ENCODE results near the gene MESP1. TPM values are rescaled to one million over a fixed set of nuclear protein-coding genes. Genes with fewer than 3 reads are reported as not detected.

MESP1 gene
- total RNA-seq, 4 donors from 2014 or later, result 3.5 to 10.5 (median 6.2) TPM

DNA sequence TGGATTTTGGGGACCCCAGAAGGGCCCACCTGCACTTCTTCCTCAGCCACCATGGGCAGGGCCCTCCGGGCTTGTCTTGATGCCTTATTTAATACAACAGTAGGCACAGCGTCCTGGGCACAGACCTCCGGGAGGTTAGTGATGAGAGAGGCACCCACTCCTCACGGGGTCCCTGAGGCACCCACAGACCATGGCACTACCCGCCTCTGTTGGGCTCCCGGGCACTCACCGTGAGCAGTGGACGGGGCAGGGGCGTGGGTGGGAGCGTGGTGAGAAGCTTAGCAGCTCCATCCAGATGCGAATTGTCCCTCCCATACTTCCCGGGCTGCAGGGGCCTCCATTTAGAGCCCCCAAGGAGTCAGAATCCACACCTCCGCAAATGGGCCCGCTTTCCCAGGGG lies 24.8 kb upstream of the MESP1 start:
- no peak for DNase-seq (ENCODE audit: low spot score in 2 of 2)
- peak overlapping the region in 1 of 4 donors; percentile 74 for H3K27ac ChIP-seq
- H3K4me3 ChIP-seq, result peak overlapping the region; percentile 31 to 57 (median 50)
- H3K36me3 ChIP-seq, result no peaks in the 10 kb centered on the region
- TF ChIP-seq POLR2A (IDR thresholded peaks at IDR 0.05) (no peak), EP300 (IDR thresholded peaks at IDR 0.05) (no peak)
- TF ChIP-seq, protein P1, sequence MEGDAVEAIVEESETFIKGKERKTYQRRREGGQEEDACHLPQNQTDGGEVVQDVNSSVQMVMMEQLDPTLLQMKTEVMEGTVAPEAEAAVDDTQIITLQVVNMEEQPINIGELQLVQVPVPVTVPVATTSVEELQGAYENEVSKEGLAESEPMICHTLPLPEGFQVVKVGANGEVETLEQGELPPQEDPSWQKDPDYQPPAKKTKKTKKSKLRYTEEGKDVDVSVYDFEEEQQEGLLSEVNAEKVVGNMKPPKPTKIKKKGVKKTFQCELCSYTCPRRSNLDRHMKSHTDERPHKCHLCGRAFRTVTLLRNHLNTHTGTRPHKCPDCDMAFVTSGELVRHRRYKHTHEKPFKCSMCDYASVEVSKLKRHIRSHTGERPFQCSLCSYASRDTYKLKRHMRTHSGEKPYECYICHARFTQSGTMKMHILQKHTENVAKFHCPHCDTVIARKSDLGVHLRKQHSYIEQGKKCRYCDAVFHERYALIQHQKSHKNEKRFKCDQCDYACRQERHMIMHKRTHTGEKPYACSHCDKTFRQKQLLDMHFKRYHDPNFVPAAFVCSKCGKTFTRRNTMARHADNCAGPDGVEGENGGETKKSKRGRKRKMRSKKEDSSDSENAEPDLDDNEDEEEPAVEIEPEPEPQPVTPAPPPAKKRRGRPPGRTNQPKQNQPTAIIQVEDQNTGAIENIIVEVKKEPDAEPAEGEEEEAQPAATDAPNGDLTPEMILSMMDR (IDR thresholded peaks at IDR 0.05), result no peak
- peaks cover 0 to 18% (median 6%) of the 10 kb centered on the region in 4 donors for H3K4me1 ChIP-seq
- no peaks in the 10 kb centered on the region for H3K9me3 ChIP-seq
- WGBS, 2 donors, result 70 to 75% methylated on average over 10 to 11 of the region's 14 CpGs
- H3K27me3 ChIP-seq, result no peaks in the 10 kb centered on the region

DNA sequence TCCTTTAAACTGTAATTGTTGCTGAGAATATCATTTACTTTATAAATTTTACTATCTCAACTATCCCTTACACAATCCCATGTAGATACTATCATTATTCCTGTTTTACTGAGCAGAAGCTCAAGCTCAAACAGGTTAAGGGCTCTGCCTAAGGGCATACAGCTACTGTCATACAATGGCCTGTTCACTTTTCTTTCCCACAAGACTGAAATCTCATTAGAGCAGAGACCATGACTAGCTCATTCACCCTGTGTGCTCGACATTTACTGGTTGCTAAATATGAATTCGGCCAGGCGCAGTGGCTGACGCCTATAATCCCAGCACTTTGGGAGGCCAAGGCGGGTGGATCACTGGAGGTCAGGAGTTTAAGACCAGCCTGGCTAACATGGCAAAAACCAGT lies 23.4 kb upstream of the MESP1 start:
- Histone ChIP-seq H3K4me3 (no peak overlapping the region), H3K27me3 (no peaks in the 10 kb centered on the region), H3K27ac (no peak overlapping the region), H3K9me3 (no peaks in the 10 kb centered on the region), H3K36me3 (no peaks in the 10 kb centered on the region), H3K4me1 (peaks cover 0 to 18% (median 6%) of the 10 kb centered on the region in 4 donors)
- no peak for DNase-seq (ENCODE audit: low spot score in 2 of 2)
- WGBS, 2 donors, result 88 to 90% methylated on average over 5 of the region's 5 CpGs
- TF ChIP-seq EP300 (IDR thresholded peaks at IDR 0.05), result no peak
- TF ChIP-seq, protein P1 (IDR thresholded peaks at IDR 0.05), result no peak
- TF ChIP-seq POLR2A (IDR thresholded peaks at IDR 0.05), result no peak

DNA sequence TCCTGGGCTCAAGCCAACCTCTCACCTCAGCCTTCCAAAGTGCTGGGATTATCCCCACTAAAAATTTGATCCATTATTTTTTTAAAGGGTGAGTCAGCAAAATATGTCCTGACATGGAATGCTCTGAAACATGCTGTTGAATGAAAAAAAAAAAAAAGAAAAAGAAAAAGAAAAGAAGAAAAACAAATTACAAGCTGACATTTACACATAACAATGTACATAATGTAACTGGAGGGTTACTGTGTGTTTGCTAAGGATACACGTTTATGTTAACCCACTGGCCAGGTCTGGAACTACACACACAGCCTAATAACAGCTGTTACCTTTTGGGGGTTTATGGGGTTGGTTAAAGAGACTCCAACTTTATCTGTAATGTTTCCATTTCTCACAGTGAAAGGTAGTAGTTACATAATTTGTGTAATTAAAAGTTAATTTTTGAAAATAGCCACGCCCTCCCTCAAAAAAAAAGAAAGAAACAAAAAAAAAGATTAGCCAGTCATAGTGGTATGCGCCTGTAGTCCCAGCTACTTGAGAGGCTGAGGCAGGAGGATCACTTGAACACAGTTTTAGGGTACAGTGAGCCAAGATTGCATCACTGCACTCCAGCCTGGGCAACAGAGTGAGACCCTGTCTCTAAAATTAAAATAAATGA lies 22.0 kb upstream of the MESP1 start:
- Histone ChIP-seq H3K36me3 (no peaks in the 10 kb centered on the region), H3K27me3 (no peaks in the 10 kb centered on the region), H3K4me1 (peaks cover 0 to 18% (median 6%) of the 10 kb centered on the region in 4 donors), H3K4me3 (no peak overlapping the region), H3K9me3 (no peaks in the 10 kb centered on the region), H3K27ac (no peak overlapping the region)
- no peak for TF ChIP-seq POLR2A (IDR thresholded peaks at IDR 0.05)
- TF ChIP-seq, protein P1 (IDR thresholded peaks at IDR 0.05), result peak in 1 of 5 experiments; percentile 4
- no peak for DNase-seq (ENCODE audit: low spot score in 2 of 2)
- WGBS, 2 donors, result 66 to 67% methylated on average over 3 of the region's 3 CpGs

DNA sequence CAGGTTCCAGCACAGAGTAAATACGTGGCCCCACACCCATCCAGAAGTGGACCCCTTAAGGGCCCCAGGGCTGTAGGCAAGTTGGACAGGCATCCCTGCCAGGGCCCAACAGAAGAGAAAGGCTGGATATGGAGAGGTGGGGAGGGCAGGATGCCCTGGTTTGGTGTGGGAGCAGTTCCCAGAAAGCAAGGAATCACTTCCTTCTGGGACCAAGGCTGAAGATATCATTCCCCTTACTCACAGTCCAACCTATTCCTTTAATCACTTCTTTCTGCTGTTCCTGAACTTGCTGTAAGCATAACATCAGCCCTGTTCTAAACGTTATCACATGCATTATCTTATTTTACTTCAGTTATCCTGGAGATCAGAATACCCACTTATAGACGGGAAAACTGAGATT lies 19.0 kb upstream of the MESP1 start:
- TF ChIP-seq, protein P1 (IDR thresholded peaks at IDR 0.05), result no peak
- TF ChIP-seq POLR2A (IDR thresholded peaks at IDR 0.05) (no peak), EP300 (IDR thresholded peaks at IDR 0.05) (no peak)
- Histone ChIP-seq H3K9me3 (no peaks in the 10 kb centered on the region), H3K27ac (no peak overlapping the region), H3K27me3 (no peaks in the 10 kb centered on the region), H3K4me3 (no peak overlapping the region), H3K4me1 (no peaks in the 10 kb centered on the region), H3K36me3 (no peaks in the 10 kb centered on the region)
- no peak for DNase-seq (ENCODE audit: low spot score in 2 of 2)
- WGBS, 2 donors, result 80 to 85% methylated on average over 3 of the region's 3 CpGs

DNA sequence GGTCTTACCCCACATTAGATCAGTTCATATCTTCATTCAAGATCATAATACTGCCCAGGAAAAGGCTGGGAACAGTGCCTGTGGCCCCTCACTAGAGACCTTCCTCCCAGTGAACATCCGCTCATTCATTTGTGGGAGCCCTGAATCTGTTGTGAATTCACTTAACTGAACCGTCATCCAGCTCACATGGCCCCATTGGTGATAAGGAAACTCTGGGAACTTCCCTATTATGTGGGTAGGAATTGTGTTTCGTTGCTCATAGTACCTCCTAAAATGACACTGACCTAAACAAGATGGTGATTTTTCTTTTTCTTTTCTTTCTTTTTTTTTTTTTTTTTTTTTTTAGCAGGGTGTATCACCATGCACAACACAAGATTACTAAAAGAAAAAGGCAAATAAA lies 18.3 kb upstream of the MESP1 start:
- Histone ChIP-seq H3K27me3 (no peaks in the 10 kb centered on the region), H3K4me1 (no peaks in the 10 kb centered on the region), H3K27ac (no peak overlapping the region), H3K4me3 (no peak overlapping the region), H3K9me3 (no peaks in the 10 kb centered on the region), H3K36me3 (no peaks in the 10 kb centered on the region)
- 90 to 93% methylated on average over 3 of the region's 3 CpGs for WGBS, 2 donors
- TF ChIP-seq, protein P1 (IDR thresholded peaks at IDR 0.05), result no peak
- TF ChIP-seq POLR2A (IDR thresholded peaks at IDR 0.05) (no peak), EP300 (IDR thresholded peaks at IDR 0.05) (no peak)
- no peak for DNase-seq (ENCODE audit: low spot score in 2 of 2)
